ENCODE data around the gene HS6ST2.

GRCh38 chrX:132821974-132822633 is 136.3 kb downstream of the HS6ST2 start:
- no peak for TF ChIP-seq CTCF (conservative IDR thresholded peaks at IDR 0.05; ENCODE audit: low read depth, low read length)
- TF ChIP-seq EZH2 (IDR thresholded peaks at IDR 0.05; ENCODE audit: low read length, unreplicated experiment) = no peak
- TF ChIP-seq EZH2phosphoT487 (IDR thresholded peaks at IDR 0.05; ENCODE audit: borderline replicate concordance, low read length) = no peak
